Uterus (tissue), 2 donors: ENCODE measurements around the gene FANCC.

Experiments
- POLR2A ChIP-seq, 2 donors: fragments of 450-650 bp; IDR thresholded peaks; one replicate each; pipeline ENCODE4 v1.6.1; 2016; ENCODE audit warnings: antibody characterized with exemption in 2 of 2, mild to moderate bottlenecking in 1 of 2, moderate library complexity in 1 of 2
- TF ChIP-seq, protein P1 (sequence below), 4 experiments: fragments of 200-600 bp in 2 of 4; fragments of 450-650 bp in 2 of 4; sonication (generic) in 2 of 4; IDR thresholded peaks; one replicate each; pipeline ENCODE4 v1.5.1; 2016 to 2019; ENCODE audit warnings: antibody characterized with exemption in 4 of 4, mild to moderate bottlenecking in 2 of 4, moderate library complexity in 1 of 4

DNA sequence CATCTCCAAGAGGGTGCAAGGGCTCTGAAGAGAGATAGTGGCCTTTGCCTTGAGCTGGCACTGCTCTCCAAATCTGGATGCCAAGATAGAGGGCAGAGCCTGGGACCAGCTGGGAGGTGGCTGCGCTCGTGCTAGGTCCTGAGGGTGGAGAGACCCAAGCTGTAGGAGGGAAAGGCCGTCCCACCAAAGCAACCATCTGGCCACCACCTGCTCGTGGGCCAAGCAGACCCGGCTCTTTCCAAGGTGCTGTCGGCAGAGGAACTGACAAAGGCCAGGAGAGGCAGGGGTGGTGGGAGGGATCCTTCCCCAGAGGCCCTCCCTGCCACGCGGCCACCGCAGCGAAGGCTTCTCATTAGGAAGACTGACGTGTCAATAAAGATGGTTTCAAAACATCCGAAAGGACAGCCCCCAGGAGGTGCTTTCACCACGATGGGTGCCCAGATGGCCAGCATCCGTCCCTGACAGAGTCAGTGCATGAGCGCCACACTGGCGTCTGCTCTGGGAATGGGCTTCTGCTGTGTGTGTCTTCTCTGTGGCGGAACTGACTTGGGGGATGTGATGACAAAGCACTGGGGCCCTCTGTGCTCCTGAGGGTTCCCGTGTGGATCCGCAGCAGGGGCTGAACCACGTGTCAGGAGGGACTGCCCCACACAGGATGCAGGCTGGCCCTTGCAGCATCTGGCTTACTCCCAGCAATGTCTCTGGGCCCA lies 213.5 kb downstream of the FANCC start:
- TF ChIP-seq, protein P1, sequence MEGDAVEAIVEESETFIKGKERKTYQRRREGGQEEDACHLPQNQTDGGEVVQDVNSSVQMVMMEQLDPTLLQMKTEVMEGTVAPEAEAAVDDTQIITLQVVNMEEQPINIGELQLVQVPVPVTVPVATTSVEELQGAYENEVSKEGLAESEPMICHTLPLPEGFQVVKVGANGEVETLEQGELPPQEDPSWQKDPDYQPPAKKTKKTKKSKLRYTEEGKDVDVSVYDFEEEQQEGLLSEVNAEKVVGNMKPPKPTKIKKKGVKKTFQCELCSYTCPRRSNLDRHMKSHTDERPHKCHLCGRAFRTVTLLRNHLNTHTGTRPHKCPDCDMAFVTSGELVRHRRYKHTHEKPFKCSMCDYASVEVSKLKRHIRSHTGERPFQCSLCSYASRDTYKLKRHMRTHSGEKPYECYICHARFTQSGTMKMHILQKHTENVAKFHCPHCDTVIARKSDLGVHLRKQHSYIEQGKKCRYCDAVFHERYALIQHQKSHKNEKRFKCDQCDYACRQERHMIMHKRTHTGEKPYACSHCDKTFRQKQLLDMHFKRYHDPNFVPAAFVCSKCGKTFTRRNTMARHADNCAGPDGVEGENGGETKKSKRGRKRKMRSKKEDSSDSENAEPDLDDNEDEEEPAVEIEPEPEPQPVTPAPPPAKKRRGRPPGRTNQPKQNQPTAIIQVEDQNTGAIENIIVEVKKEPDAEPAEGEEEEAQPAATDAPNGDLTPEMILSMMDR (IDR thresholded peaks at IDR 0.05) = no peak
- TF ChIP-seq POLR2A (IDR thresholded peaks at IDR 0.05) = no peak
